ENCODE measurements around the gene NF2.
"Not testable (repeated sequence)": the region's sequence is repeated elsewhere in the genome, so short reads cannot be mapped to it uniquely, and the experiment has no call there.

The NF2 gene

GRCh38 chr22:29596408-29596807 lies 7.0 kb upstream of the NF2 start:
- DNase-seq (ENCODE audit: low read depth, low spot score) = no peak

- not testable (repeated sequence) for DNase-seq (ENCODE audit: low read depth, low spot score)
These were observed 5.4 kb upstream of the NF2 start for GRCh38 chr22:29597871-29598683.

- DNase-seq (ENCODE audit: low read depth, low spot score) = no peak
These were observed 4.8 kb upstream of the NF2 start for GRCh38 chr22:29598684-29599020.

GRCh38 chr22:29604076-29604360 lies 585 bp downstream of the NF2 start:
- no peak for DNase-seq (ENCODE audit: low read depth, low spot score)

DNA sequence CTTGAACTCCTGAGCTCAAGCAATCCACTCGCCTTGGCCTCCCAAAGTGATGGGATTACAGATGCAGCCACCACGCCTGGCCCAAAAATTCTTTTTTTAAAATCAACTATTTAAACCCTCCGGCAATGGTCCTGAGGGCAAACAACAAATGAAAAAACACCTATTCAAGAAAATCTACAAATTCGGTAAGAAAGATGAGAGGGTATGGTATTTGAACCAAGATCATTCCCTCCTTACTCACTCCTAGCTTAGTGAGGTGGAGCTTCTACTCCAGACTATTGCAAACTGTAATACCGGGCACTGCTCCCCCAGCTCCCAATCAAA lies 2.1 kb downstream of the NF2 start:
- DNase-seq (ENCODE audit: low read depth, low spot score) = no peak

DNA sequence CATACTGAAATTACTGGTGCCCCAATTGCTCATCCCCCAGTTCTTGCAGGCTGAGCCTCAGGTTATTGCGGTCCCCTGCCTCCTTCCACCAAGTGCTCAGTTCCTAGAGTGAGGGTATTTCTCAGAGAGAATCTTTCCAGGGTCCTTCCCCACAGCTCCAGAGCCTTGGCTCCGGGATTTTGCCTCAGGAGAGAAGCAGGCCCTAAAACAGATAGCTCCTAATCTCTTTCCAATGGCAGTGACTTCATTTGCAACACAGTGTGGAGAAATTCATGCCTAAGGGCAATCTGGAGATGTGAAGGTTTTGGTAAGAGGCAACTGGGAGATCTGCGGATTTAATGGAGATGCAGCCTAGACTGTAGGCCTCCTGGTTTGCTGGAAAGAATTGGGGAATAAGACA lies 2.9 kb downstream of the NF2 start:
- DNase-seq (ENCODE audit: low read depth, low spot score) = no peak

DNA sequence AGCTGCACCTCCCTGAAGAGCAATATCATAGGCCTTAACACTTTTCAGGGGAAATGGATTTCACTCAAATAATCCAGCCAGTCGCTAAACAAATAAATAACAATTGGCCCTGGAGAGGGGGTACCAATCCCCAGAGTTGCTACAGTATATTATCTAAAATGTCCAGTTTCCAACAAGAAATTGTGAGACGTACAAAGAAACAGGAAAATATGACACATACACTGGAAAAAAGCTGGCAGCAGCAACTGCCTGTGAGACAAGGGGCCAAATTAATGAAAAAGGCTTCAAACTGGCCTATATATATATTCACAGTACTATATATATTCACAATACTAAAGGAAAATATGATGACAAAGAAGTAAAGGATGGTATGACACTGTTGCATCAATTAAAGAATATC lies 4.0 kb downstream of the NF2 start:
- DNase-seq (ENCODE audit: low read depth, low spot score) = no peak

DNA sequence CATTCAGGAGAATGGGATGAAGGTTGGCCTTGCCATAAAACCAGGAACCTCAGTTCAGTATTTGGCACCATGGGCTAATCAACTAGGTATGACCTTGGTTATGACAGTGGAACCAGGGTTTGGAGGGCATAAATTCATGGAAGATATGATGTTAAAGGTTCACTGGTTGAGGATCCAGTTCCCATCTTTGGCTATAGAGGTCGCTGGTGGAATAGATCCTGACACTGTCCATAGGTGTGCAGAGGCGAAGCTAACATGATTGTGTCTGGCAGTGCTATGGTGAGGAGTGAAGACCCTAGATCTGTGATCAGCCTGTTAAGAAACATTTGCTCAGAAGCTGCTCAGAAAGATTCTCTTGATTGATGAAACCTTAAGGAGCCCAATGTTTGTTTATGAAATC lies 5.7 kb downstream of the NF2 start:
- DNase-seq (ENCODE audit: low read depth, low spot score) = no peak

GRCh38 chr22:29610780-29611179 lies 7.3 kb downstream of the NF2 start:
- no peak for DNase-seq (ENCODE audit: low read depth, low spot score)

DNA sequence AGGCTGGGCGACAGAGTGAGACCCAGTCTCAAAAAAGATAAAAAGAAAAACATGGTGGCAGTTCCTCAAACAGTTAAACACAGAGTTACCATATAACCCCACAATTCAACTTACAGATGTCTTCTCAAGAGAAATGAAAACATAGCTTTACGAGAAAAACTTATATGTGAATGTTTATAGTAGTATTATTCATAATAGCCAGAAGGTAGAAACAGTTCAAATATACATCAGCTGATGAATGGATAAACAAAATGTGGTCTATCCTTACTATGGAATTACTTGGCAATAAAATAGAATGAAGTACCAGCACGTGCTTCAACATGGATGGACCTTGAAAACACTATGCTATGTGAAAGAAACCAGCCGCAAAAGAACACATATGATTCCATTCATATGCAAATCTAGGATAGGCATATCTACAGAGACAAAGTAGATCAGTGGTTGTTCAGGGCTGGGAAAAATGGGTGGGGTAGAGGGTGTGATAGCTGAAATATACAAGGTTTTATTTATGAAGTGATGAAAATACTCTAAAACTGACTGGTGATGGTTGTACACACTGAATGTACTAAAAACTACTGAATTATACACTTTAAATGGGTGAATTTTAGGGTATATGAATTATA lies 12.4 kb downstream of the NF2 start:
- DNase-seq (ENCODE audit: low read depth, low spot score) = no peak

- no peak for DNase-seq (ENCODE audit: low read depth, low spot score)
These were observed 14.6 kb downstream of the NF2 start for GRCh38 chr22:29617922-29618629.

GRCh38 chr22:29621761-29622526 lies 18.5 kb downstream of the NF2 start:
- no peak for DNase-seq (ENCODE audit: low read depth, low spot score)

DNA sequence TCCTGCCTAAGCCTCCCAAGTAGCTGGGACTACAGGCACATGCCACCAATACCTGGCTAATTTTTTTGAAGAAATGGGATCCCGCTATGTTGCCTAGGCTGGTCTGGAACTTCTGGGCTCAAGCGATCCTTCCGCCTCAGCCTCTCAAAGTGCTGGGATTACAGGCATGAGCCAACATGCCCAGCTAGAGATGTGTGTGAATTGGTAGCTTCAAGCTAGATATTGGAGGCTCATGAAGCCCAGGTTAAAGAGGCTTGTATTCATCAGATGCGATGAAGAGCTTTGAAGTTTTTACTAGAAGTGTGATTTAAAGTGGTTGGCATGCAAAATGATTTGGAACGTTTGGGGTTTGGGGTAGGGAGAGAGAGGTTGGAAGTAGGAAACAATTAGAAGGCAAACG lies 19.6 kb downstream of the NF2 start:
- no peak for DNase-seq (ENCODE audit: low read depth, low spot score)

- no peak for DNase-seq (ENCODE audit: low read depth, low spot score)
These were observed 20.2 kb downstream of the NF2 start for GRCh38 chr22:29623553-29624169.

GRCh38 chr22:29625090-29625825 lies 21.8 kb downstream of the NF2 start:
- DNase-seq (ENCODE audit: low read depth, low spot score) = no peak

DNA sequence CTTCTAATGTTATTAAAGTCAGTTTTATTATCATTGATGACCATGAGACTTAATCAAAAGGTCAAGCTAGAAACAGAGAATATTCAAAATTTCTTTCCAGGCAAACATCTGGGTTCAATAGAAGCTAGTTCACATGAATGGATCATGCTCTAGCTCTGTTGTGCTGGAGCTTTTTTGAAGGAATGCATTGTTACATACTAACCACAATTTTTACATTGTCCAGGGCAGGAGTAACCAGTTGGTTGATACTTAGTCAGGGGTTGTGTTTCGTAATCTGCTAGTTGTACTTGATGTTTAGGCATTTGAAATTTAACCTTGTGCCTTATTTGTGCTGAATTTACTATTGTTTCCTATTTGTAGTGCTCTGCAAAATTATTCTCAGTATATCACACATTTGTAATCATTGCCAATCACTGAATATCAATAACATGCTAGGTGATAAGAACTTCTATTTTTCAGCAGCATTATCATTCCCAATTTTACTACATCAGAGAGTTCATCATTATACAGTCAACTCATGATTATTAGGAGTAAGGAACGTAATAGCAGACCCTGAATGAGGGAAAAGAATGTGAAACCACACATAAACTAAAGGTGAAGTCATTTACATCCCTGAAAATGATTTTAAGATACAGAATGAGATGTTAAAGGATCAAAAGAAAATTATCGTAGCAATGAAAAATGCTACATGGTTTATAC lies 23.2 kb downstream of the NF2 start:
- no peak for DNase-seq (ENCODE audit: low read depth, low spot score)

- DNase-seq (ENCODE audit: low read depth, low spot score) = no peak
These were observed 23.7 kb downstream of the NF2 start for GRCh38 chr22:29627196-29627535.

DNA sequence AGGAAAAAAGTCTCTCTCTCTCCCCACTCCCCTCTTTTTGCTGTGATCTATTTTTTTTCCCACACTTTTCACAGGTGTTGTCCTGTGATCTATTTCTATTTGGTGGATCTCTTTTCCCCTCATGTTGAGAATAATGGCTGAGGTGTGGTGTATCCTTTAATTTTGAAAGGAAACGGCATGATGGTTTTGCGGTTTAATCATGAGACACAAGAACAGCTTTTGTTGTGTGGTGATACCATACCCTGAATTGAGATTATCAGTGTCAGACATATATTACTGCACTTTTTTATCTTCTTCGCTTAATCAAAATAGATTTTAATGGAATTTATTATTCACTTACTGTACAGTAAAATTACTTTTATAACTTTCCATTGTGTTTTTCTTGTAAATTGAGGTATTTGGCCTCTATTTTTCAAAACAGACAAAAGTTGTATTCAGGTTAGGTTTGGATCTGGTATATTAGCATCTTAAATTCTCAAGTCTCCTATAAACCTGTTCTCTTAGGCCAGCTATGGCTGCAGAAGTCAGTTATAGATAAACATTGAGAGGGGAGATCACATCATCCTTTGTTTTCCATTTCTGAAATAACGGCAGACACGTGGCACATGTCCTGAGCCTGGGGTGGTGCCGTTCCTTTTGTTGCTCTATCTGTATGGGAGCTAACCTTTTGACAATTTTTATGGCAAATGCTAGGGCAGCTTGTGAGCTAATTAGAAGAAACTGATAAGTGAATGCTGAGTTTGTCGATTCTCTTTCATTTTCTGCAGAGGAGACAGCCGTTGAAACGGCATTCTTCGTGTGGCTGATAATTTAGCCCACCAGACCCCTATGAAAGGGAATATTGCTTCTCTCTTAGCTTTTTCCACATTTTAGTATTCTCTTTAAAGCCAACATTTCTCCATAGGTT lies 25.8 kb downstream of the NF2 start:
- no peak for DNase-seq (ENCODE audit: low read depth, low spot score)

DNA sequence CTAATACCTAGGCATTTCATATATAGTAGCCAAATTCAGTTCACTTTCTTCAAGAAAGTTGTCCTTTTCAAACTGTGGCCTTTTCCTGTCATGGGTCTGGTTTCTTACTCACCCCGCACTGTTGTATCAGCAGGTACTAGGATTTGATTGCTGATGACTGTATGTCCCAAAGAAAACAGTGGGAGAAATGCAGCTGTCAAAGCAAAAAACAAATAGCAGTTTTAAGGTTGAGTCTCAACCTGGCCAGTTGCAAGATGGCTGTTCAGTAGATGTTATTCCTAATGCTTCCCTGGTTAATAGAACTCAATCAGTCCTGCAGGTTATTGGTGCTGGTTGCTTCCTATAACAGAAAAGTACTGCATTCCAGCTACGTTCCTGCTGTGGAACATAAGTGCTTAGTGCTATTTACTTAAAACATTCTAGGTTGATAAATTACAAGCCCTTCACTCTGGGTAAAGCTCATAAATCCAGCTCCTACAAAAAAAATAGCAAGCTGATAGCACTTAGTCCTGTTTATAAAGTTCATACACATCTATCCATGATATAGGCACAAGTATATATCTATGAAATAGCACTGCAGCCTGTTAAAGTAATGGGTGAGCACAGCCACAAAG lies 26.6 kb downstream of the NF2 start:
- DNase-seq (ENCODE audit: low read depth, low spot score) = no peak

Data from activated naive CD8-positive, alpha-beta T cell treated with anti-CD3 and anti-CD28 coated beads, Interleukin-2, amount 50 U/mL, for 16 hours (primary cell).